Astrocyte (in vitro differentiated cells and primary cell): ENCODE measurements around the gene KCNH4. TPM values are rescaled to one million over a fixed set of nuclear protein-coding genes. Genes with fewer than 3 reads are reported as not detected.

Source experiments
- DNase-seq: peaks from one replicate; pipeline ENCODE4 v3.0.0-alpha.2; 2010; ENCODE audit warnings: low read depth
- FAIRE-seq: peaks from 2 replicates; lab custom pipeline; 2011; peaks lifted over from hg19 to GRCh38; lab: Jason Lieb, UNC
- H2AFZ ChIP-seq: 2 replicates; pipeline ENCODE4 v1.6.0; 2012; ENCODE audit warnings: low read depth, low read length, inconsistent platforms
- H3K27ac ChIP-seq: 2 replicates; pipeline ENCODE4 v1.5.1; 2011; ENCODE audit warnings: low read depth, low read length, inconsistent platforms
- H3K27me3 ChIP-seq: 2 replicates; pipeline ENCODE4 v1.6.0; 2011; ENCODE audit warnings: low read length, inconsistent platforms; ENCODE audit not compliant: insufficient read depth
- H3K36me3 ChIP-seq: 2 replicates; pipeline ENCODE4 v1.5.1; 2011; ENCODE audit warnings: low read length, inconsistent platforms; ENCODE audit not compliant: insufficient read depth
- H3K4me1 ChIP-seq: 2 replicates; pipeline ENCODE4 v1.5.1; 2011; ENCODE audit warnings: low read length, inconsistent platforms; ENCODE audit not compliant: insufficient read depth
- H3K4me2 ChIP-seq: 2 replicates; pipeline ENCODE4 v1.6.0; 2012; ENCODE audit warnings: low read length, inconsistent platforms
- H3K4me3 ChIP-seq: 2 replicates; pipeline ENCODE4 v1.5.1; 2011; ENCODE audit warnings: low read depth, mild to moderate bottlenecking, low read length, inconsistent platforms; ENCODE audit not compliant: insufficient read depth
- H3K79me2 ChIP-seq: 2 replicates; pipeline ENCODE4 v1.6.0; 2012; ENCODE audit warnings: mild to moderate bottlenecking, low read length, inconsistent platforms; ENCODE audit not compliant: insufficient read depth
- H3K9ac ChIP-seq: 2 replicates; pipeline ENCODE4 v1.6.0; 2012; ENCODE audit warnings: mild to moderate bottlenecking, low read length, inconsistent platforms
- H3K9me3 ChIP-seq: 2 replicates; pipeline ENCODE4 v1.5.1; 2012; ENCODE audit warnings: low read depth, mild to moderate bottlenecking, low read length, inconsistent platforms; ENCODE audit not compliant: insufficient read depth
- H4K20me1 ChIP-seq: 2 replicates; pipeline ENCODE4 v1.6.0; 2012; ENCODE audit warnings: low read length, inconsistent platforms; ENCODE audit not compliant: insufficient read depth
- H3K27ac Mint-ChIP-seq: one replicate; pipeline ENCODE4 v1.8.0; 2021; ENCODE audit warnings: mild to moderate bottlenecking, mixed read lengths; ENCODE audit not compliant: unreplicated experiment
- H3K27me3 Mint-ChIP-seq: one replicate; pipeline ENCODE4 v1.8.0; 2021; ENCODE audit warnings: low read depth, mixed read lengths; ENCODE audit not compliant: unreplicated experiment
- H3K36me3 Mint-ChIP-seq: one replicate; pipeline ENCODE4 v1.8.0; 2021; ENCODE audit warnings: low read depth, mixed read lengths; ENCODE audit not compliant: unreplicated experiment
- H3K4me1 Mint-ChIP-seq: one replicate; pipeline ENCODE4 v1.8.0; 2021; ENCODE audit warnings: low read depth, mixed read lengths; ENCODE audit not compliant: unreplicated experiment
- H3K4me3 Mint-ChIP-seq: one replicate; pipeline ENCODE4 v1.8.0; 2021; ENCODE audit warnings: mild to moderate bottlenecking, moderate library complexity, mixed read lengths; ENCODE audit not compliant: unreplicated experiment
- H3K9me3 Mint-ChIP-seq: one replicate; pipeline ENCODE4 v1.8.0; 2021; ENCODE audit warnings: mild to moderate bottlenecking, mixed read lengths; ENCODE audit not compliant: unreplicated experiment
- CTCF ChIP-seq: IDR thresholded peaks from 2 replicates; pipeline ENCODE4 v1.5.1; 2011; ENCODE audit warnings: low read depth, mild to moderate bottlenecking, inconsistent platforms, low read length, moderate library complexity; ENCODE audit not compliant: insufficient read depth
- EZH2 ChIP-seq: IDR thresholded peaks from 2 replicates; pipeline ENCODE4 v1.6.1; 2012; ENCODE audit warnings: mild to moderate bottlenecking, low read length, inconsistent platforms; ENCODE audit not compliant: insufficient read depth
- total RNA-seq: library from RNA; stranded (reverse); gene quantifications from 2 replicates; pipeline ENCODE4 v1.2.1, GENCODE V29; 2021

Gene KCNH4
- total RNA-seq, 1 donor from 2014 or later = not detected

DNA sequence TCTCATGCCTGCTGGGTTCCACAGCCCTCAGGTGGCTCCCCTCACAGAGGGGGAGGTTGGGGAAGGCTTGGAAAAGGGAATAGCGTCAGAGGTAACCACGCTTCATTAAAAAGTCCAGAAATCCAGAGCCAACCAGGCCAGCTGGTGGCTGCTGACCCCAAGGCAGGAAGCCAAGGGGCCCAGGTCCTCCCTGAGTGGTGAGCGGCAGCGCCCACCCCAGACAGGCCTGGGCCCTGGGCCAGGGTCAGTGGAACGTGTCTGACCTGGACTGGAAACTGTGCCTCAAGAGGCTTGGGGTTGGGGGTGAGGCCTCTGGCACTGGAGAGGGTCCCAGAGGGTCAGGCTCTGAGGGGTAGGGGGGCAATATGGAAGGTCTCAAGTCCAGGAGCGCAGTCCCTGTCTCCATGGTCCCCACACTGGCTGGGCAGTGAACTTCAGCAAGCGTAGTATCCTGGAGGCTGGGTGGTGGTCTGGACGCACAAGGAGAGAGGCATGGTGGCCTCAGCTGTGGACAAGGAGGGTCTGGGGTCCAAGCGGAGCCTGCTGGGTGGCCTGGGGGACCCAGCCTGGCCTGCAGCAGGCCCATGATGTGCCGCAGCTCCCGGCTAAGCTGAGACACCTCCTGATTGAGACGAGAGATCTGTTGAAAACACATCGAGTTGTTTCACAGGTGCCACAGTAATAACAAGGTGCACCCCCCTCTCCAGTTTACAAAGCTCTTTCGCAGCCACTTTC is 21.0 kb downstream of the KCNH4 start:
- H3K27ac Mint-ChIP-seq = no peak overlapping the region
- Histone ChIP-seq H3K9me3 (no peaks in the 10 kb centered on the region), H3K36me3 (no peaks in the 10 kb centered on the region), H3K4me2 (no peak overlapping the region), H3K4me3 (no peak overlapping the region), H4K20me1 (no peaks in the 10 kb centered on the region), H3K9ac (no peak overlapping the region), H3K27me3 (no peaks in the 10 kb centered on the region), H3K4me1 (peaks cover 6% of the 10 kb centered on the region), H3K27ac (no peak overlapping the region), H3K79me2 (no peaks in the 10 kb centered on the region), H2AFZ (no peak overlapping the region)
- TF ChIP-seq CTCF (no peak), EZH2 (no peak)
- no peaks in the 10 kb centered on the region for H3K4me1 Mint-ChIP-seq
- peaks cover 6% of the 10 kb centered on the region for H3K27me3 Mint-ChIP-seq
- no peaks in the 10 kb centered on the region for H3K9me3 Mint-ChIP-seq
- FAIRE-seq = no peak
- no peaks in the 10 kb centered on the region for H3K36me3 Mint-ChIP-seq
- no peak for DNase-seq
- H3K4me3 Mint-ChIP-seq = no peak overlapping the region

GRCh38 chr17:42155614-42156045 is 25.3 kb downstream of the KCNH4 start:
- peaks cover 3% of the 10 kb centered on the region for H3K36me3 ChIP-seq
- TF ChIP-seq CTCF (no peak), EZH2 (no peak)
- no peak overlapping the region for H3K27ac ChIP-seq
- peaks cover 42% of the 10 kb centered on the region for H3K79me2 ChIP-seq
- Mint-ChIP-seq H3K4me1 (peaks cover 6% of the 10 kb centered on the region), H3K4me3 (peak overlapping the region; percentile 94), H3K27ac (peak overlapping the region; percentile 92), H3K27me3 (no peaks in the 10 kb centered on the region), H3K36me3 (peaks cover 5% of the 10 kb centered on the region), H3K9me3 (no peaks in the 10 kb centered on the region)
- peak overlapping the region; percentile 99 for H3K9ac ChIP-seq
- FAIRE-seq (no peak), DNase-seq (no peak)
- peak overlapping the region; percentile 90 for H3K4me2 ChIP-seq
- no peaks in the 10 kb centered on the region for H3K27me3 ChIP-seq
- peaks cover 16% of the 10 kb centered on the region for H3K4me1 ChIP-seq
- H4K20me1 ChIP-seq = peaks cover 39% of the 10 kb centered on the region
- peak overlapping the region; percentile 96 for H3K4me3 ChIP-seq
- H2AFZ ChIP-seq = peak overlapping the region; percentile 81
- no peaks in the 10 kb centered on the region for H3K9me3 ChIP-seq
